Measurements from ENCODE around the gene GRIK5.
"Not testable (repeated sequence)": the region's sequence is repeated elsewhere in the genome, so short reads cannot be mapped to it uniquely, and the experiment has no call there.

The GRIK5 gene

DNA sequence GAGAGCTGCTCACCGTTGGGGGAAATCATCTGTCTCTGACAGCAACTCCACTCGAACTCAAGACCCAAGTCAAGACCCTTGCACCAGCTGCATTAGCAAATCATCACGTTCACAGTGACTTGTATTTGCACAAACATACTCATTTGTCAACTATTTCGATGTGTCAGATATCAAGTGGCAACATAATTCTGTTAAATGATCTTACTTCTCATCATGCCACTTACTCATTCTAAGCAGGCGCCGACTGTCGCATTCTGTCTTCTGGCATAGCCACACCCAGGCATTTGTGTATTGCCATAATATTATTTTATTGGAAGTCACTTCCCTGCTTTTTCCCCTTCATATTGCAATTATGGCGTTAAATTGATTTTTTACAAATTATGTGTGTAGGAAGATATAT lies 53.0 kb downstream of the GRIK5 start:
- DNase-seq (ENCODE audit: low read depth in 3 of 3) = no peak

GRCh38 chr19:42012747-42013146 lies 57.3 kb downstream of the GRIK5 start:
- not testable (repeated sequence) for DNase-seq (ENCODE audit: low read depth in 3 of 3)

DNA sequence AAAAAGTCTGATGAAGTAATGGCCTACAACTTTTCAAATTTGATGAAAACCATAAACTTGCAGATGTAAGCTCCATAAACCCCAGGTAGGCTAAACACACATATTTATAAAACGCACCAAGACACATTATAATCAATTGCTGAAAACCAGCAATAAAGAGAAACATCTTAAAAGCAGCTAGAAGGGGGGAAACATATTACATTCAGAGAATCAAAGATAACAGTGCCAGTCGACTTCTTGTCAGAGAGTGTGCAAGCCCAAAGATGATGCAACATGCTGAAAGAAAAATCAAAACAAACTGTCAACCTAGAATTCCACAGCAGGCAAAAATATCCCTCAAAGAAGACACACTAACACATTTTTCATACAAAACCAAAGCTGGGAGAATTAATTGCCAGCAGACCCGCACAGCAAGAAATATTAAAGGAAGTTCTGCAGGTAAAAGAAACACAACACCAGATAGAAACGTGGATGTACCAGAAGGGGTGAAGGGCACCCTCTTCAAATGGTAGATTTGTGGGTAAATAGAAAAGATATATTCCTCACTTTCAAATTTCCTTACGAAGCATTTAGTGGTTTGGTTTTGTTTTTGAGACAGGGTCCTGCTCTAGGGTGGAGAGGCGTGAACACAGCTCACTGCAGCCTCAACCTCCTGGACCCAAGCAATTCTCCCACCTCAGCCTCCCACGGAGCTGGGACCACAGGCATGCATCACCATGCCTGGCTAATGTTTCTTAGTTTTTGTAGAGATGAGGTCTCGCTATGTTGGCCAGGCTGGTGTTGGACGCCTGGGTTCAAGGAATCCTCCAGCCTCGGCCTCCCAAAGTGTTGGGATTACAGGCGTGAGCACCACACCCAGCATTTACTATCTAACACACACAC lies 59.5 kb downstream of the GRIK5 start:
- no peak for DNase-seq (ENCODE audit: low read depth in 3 of 3)

DNA sequence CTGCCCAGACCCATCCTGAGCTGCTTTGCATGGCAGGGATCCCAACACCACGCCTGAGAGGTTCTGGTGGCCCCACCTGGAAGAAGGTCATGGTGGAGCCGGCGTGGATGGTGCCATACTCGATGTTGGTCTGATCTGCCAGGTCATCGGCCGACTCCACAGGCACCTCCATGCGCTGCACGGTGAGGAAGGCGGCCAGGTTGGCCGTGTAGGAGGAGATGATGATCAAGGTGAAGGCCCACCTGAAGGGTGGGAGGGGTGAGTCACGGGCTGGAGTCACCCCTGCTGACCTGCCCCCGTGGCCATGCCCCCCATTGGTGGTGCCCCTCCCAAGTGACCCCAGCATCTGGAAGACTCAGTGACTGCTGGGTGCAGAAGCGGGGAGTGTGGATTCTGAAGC lies 63.4 kb downstream of the GRIK5 start:
- no peak for DNase-seq (ENCODE audit: low read depth in 3 of 3)

DNA sequence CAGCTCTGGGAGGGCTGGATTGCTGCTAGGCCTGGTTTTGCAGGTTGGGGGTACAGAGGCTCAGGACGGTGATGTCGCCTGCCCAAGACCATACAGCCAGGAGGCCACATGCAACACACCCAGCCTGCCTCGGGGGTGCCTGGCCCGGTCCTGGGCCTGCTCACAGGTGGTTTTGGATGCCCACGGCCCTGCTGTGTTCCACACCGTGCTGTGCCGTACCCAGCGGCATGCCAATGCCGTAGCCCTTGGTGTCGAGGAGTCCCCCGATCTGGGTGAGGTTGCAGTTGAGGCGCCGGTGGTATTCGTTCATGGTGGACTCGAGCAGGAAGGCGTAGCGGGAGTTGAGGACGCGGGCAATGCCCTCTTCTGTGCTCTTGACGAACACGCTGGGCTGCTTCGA lies 64.5 kb downstream of the GRIK5 start:
- no peak for DNase-seq (ENCODE audit: low read depth in 3 of 3)

- DNase-seq (ENCODE audit: low read depth in 3 of 3) = no peak
Measured at GRCh38 chr19:42003506-42004294, 66.3 kb downstream of the GRIK5 start.

DNA sequence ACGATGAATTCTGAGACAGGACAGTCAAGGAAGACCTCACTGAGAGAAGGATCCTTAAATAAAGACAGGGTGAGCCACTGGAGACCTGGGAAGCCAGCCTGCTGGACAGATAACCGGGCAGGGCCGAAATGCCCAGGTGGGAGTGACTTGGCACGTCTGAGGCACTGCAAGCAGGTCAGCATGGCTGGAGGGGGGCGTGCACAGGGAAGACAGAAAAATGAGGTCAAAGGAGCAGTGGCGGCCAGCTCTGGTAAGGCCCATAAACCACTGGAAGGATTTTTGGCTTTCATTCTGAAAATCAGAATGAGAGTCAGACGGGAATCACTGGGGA lies 70.2 kb downstream of the GRIK5 start:
- no peak for DNase-seq (ENCODE audit: low read depth in 3 of 3)

DNA sequence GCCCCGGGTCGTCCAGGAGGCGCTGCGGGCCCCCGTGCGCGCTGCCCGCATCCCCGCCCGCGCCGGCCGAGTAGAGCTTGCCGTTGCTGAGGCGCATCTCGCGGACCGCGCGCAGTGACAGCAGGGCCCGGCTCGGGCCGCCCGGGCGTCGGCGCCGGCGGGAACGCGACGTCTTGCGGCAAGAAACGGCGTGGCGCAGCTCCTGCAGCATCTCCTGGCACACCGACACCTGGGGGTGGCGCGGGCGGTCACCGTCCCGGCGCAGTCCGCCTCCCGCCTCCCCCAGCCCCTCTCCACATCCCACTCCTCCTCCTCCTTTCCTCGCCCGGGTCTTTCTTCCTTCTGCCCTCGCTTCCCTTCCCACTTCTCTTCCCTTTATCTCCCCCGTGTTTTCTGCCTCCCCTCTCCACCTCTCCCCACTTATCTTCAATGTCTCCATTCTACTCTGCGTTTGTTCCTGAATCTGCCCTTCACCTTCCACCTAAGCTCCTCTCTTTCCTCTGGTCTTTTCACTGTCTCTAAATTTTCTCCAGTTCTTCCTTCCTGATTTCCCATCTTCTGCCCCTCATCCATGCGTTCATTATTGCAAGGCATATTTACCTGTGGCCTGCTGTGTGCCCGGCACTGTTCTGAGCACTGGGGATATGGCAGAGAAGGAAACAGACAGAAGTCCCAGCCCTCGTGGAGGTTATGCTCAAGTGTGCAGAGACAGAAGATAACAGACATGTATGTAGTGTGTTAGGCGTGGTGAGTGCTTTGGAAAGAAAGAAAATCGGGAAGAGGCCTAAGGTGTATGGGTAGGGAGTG lies 70.7 kb downstream of the GRIK5 start:
- peak in 1 of 3 experiments; percentile 18 for DNase-seq (ENCODE audit: low read depth in 3 of 3)

DNA sequence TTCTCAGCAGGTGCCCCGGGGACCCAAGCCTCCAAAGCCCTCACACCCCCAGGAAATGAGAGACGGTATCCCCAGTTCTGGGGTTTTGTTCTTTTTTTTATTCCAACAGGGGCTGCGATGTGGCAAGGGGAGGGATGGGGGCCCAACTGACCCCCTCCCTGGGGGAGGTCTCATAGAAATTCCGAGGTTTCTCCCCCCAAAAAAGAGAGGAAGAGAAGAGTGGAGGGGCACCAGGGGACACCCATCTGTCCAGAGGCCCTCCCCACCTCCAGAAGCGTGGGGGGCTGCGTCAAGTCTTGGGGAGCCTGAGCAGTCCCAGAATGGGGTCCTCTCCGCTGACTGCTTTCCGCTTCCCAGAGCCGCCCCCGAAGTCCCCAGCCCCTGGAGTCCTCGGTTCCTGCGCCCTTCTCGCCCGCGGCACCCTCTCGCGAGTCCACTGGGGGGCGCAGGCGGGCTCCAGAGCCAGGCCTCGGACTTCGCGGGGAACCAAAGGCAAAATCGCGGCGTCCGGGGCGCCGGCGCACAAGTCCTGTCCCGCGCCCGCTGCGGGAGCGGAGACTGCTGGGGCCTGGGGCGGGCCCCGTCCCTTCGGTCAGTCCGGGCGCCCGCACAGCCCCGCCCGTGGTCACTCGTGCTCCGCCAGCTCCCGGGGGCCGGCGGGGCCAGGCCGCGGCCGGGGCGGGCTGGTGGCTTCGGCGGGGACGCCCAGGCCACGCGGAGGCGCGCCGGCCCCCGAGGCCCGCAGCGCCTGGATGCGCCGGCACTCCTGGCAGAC lies 71.6 kb downstream of the GRIK5 start:
- peak in 1 of 3 experiments; percentile 53 for DNase-seq (ENCODE audit: low read depth in 3 of 3)

- no peak for DNase-seq (ENCODE audit: low read depth in 3 of 3)
Measured at GRCh38 chr19:41997851-41998229, 72.2 kb downstream of the GRIK5 start.

DNA sequence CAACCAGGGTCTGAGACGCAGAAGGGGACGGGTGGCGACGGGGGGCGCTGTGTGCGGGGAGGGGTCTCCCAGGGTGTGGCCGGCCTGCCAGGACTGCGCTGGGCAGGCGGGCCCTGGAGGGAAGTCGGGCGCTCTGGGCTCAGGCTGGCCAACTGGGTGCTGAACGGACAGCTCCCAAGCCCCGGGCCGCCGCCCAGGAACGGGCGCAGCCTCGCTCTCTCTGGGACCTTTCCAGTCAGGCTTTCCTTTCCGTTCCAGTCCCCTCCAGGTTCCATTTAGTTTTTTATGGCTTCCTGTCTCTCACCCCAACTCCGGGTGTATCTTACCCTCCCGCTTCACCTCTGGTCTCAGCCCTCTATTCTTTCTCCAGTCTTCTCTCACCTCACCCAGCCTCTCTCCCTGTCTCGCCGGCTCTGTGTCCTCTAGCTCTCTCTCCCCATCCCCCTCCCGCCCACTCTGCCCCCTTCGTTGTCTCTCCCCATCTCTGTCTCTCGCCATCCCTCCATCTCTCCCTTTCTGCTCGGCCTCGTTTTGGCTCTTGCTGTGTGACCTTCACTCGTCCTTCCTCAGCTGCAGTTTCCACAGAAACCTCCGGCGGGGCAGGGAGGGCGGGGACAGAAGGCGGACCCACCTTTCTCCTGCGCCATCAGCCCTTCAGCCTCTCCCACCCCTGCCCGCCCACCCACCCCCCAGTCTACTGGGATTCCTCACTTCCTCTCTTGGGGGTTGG lies 72.7 kb downstream of the GRIK5 start:
- DNase-seq (ENCODE audit: low read depth in 3 of 3) = peak in 1 of 3 experiments; percentile 30

DNA sequence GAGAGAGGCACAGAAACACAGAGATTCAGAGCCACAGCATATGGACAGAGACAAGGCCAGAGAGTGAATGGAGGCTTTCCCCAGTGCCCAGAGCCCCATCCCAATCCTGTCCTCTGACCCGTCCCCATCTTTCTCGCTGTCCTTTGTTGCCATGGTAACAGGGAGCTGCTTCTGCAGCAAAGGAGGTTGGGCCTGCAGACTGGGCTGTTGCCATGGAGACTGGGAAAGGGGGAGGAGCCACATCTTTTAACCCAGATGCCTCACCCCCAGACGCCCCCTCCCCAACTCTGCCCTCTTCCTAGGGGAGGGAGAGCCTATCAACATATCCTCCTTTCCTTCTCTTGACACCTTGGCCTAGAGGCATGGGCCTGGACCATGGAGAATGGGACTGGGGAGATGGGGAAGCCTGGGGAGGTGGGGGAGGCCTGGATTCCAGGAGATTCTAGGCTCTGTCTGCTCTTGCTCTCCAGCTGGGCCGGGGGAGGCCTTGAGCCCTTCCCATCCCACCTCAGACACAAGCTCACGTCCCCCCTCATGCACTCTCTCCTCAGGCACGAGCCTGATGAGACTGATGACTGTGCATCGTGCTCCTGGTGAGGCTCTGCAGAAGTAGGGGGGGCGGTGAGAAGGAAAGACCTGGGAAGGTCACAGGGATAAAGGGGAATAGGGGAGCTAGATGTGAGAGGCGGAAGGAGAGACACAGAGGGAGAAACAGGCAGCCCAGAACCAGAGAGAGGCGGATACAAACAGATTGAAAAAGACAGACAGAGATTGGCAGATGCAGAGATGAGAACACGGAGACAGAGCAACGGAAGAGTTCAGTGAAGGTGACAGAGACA lies 73.8 kb downstream of the GRIK5 start:
- DNase-seq (ENCODE audit: low read depth in 3 of 3) = no peak

DNA sequence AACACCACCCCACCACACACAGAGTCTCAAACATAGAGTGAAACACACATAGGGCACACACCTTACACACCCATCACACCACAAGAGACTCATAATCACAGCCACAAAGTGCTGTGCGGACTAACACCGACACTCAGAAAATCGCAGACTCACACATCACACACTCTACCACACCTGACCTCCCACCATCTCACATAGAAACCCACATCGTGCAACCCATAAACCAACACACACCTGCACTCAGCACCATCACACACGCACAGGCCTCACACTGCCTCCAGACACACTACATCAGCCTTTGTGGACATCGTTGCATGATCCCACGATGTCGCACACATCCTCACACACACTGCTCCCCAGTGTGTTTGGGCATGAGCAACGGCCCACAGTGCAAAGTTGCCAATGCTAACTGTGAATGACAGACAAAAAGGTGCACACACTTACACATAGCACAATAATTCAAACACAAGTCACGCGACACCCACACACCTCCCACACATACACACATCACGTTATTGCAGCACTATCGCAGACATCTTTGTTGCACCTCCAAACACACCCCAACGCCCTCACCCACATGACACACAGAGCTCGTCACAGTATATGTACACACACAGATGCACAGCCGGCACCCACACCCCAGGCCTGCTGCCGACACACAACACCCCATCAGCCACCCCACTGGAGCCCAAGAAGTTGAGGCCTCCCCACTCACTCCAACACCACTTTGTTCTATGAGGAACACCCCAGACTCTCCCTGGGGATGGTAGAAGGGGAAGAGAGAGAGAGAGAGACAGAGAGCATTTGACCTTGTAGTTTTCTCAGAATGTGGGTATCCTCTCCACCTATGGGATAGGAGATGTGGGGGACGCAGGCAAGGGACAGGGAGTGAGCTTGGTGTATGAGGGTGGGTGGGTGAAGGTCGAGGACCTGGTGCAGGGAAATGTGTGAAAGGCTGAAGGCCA lies 74.7 kb downstream of the GRIK5 start:
- no peak for DNase-seq (ENCODE audit: low read depth in 3 of 3)

DNA sequence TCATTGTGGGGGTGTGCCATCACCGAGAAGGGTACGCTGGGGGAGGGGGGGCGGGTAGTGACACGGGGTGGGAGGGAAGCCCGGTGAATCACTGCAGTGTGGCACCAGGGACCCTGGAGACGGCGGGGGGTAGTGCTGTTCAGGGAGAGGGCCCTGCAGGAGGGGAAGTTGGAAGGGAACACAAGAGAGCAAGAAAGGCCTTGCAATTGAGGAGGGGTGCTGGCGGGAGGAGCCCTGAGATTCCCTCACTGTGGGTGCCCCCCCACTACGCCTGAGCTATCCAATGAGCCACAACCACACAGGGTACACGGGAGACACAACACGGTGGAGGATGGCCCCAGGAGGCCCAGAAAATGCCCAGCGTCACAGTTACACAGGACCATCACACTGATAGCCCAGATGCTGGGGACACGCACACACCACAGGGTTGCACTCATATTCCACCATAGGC lies 75.5 kb downstream of the GRIK5 start:
- no peak for DNase-seq (ENCODE audit: low read depth in 3 of 3)

DNA sequence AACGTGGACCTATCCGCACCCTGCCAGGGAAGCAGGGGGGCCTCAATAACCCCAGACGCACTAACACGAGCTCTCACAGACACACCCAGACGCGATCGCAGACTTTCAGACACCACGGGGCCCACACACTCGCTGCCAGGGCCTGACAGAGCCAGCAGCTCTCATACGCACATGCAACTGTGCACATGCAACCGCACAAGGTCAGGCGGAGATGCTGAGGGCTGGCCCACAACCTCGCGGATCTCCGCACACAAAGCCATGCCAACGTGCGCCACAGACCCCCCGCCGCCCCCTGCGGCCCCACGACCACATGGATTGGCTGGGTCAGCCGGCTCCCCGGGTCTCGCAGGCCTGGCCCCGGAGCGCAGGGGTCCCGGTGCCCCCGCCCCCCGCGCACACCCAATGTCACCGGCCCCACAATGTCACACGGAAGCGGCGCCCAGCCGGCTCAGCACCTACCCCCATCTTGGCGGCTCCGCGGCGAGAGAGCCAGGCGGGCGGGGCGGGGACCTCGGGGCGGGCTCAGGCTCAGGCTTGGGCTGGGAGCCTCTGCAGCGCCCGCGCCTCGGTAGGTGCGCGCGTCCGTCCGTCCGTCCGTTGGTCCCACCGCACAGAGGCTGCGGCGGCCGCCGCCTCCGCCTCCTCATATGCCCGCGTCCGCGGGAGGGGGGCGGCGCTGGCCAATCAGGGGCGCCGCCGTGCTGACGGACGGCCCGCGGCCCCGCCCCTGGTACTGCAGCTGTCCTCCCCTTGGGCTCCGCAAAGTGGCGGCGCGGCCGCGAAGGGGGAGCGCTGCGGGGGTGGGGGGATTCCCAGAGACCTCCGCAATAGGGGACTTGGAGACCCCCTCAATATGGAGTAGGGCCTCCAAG lies 76.2 kb downstream of the GRIK5 start, which contains the start of gene ATP1A3:
ATP1A3 (minus strand) TSS at position 619 of the 872 bp plus-strand sequence; CDS start at position 465, 154 bp downstream.
- peak in 2 of 3 experiments; percentile 31 to 52 for DNase-seq (ENCODE audit: low read depth in 3 of 3)

GRCh38 chr19:41991925-41992569 lies 78.0 kb downstream of the GRIK5 start:
- not testable (repeated sequence) for DNase-seq (ENCODE audit: low read depth in 3 of 3)

- DNase-seq (ENCODE audit: low read depth in 3 of 3) = no peak
Measured at GRCh38 chr19:41991025-41991424, 79.0 kb downstream of the GRIK5 start.
